GM21447 (cell line): ENCODE results near the gene SLC7A5.

Experiments used
- ATAC-seq: cut with Tn5 transposase; IDR thresholded peaks from one replicate; pipeline ENCODE4 v1.9.1; 2021; ENCODE audit not compliant: unreplicated experiment

Gene SLC7A5

GRCh38 chr16:87846705-87847466, 22.4 kb downstream of the SLC7A5 start:
- no peak for ATAC-seq

GRCh38 chr16:87845807-87846619, 23.3 kb downstream of the SLC7A5 start:
- no peak for ATAC-seq

DNA sequence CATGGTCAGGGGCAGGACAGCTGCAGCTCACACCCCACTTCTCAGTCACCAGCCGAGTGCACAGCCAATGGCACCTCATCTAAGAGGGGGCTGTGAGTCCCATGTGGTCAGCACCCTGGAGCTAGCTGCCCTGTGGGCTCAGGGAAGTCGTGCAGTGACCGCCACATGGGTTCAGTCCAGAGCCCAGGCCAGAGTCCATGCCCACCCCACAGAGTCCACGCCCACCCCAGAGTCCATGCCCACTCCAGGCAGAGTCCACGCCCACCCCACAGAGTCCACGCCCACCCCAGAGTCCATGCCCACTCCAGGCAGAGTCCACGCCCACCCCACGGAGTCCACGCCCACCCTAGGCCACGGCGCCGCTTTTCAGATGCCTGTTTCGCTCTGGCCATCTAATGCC, 24.1 kb downstream of the SLC7A5 start:
- no peak for ATAC-seq

- no peak for ATAC-seq
Observed at GRCh38 chr16:87844809-87845208, 24.5 kb downstream of the SLC7A5 start.

- no peak for ATAC-seq
Observed at GRCh38 chr16:87844120-87844733, 25.1 kb downstream of the SLC7A5 start.

DNA sequence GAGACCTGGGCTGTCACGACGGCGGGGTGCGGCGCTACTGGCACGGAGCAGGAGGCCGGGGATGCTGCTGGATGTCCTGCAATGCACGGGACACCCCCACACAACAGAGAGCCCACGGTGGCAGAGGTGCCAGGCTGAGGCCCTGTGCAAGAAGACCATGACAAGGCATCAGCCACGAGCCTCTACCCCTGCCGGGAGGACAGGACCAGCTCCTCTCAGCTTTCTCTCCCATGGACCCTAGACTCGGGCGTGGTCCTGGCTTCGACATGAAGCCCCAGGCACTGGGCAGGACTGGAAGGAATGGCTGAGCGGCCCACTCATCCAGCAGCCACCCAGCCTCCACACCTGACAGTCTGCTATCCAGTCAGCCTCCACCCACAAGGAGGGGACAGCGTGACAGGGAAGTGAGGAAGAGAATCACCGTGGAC, 25.6 kb downstream of the SLC7A5 start:
- no peak for ATAC-seq

DNA sequence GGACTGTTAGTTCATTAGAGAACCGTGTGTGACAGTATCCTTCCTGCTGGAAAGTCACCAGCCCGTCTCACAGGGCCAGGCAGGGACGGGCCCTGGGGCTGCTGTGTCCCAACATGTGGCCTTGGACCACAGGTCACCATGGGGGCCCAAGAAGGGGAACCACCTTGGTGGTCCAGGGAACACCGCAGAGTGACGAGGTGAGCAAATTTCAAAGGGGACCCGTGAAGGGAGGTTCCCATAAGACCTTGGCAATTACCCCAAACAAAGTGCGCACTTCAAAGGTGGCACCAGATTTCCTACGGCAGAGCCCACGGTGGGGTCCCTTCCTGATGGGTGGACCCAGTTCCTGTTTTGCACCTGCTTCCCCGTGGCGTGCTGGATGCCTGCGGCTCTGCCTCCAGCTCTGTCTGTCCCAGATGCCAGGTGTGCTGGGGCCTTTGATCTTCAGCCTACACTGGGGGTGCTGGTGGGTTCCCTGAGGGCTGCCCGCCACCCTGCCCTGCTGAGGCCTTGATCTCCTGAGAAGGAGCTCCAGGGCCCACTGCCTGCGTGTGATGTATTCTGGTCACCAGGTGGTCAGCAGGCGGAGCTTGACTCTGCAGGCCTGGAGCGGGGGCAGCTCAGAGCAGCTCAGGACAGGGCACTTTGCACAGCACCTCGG, 27.0 kb downstream of the SLC7A5 start:
- ATAC-seq = no peak

DNA sequence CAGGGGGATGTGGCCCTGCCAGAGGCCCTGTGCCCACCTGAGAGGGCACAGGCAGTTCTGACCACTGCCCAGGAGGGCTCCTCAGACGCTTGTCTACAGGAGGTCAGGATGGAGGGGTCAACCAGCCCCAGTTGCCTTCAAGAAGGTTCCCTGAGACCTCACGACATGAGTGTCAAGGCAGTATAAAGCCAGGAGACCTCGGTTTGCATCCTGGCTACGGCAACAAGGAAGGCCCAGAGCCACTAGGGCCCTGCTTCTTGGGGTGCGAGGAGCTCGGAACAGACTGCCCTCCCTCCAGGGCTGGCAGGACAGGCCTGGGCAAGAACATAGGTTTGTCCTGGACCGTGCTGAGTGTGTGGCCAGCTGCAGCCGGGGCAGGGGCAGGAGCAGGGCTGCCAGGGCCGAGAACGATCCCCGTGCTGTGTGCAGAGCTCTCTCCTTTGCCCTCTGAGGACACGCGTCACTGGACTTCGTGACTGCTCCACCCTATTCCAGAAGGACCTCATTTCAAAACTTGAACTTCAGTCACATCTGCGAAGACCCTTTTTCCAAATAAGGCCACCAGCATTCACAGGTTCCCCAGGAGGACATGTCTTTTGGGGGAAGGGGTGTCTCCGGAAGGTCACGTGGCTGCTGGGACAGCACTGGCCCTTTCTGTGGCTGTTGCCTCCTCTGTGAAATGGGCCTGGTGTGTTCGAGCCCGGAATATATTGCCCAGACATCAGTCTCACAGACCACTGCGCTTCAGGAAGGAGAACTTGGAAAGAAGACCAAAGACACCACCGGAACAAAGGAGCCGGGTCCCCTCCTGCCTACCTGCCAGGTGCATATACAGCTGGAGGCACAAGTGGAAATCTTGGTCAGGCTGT, 27.7 kb downstream of the SLC7A5 start:
- no peak for ATAC-seq

DNA sequence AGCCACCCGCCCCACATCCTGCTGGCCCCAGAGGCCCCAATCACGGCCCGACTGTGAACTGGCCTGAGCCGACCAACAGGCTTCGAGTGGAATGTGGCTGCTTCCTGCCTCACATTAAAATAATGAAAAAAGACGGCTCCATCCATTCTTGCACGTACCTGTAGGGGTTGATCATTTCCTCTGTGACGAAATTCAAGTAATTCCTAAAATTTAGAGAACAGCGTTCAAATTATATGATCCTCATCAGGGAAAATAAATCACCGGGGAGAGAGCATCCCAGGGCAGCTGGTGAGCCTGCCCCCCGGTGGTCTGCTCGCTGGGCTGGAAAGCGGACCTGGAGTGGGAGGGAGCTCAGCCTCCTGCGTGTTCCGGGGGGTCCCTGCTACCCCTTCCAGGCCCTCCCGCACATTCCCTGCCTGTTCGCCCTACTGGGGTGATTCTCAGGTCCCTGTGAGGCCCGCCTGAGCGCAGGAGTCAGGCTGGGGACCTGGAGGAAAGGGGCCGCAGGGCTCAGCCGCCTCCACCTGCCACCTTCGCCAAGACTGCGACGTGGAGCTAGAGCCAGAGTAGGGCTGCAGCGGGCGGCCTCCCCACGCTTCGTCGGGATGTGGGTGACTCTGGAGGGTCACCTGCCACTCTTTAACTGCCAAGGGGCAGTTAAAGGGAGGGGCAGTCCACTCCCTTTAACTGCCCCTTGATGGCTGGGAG, 28.9 kb downstream of the SLC7A5 start:
- ATAC-seq = no peak

- no peak for ATAC-seq
Observed at GRCh38 chr16:87839542-87840270, 29.6 kb downstream of the SLC7A5 start.

GRCh38 chr16:87838643-87839541, 30.4 kb downstream of the SLC7A5 start:
- no peak for ATAC-seq

DNA sequence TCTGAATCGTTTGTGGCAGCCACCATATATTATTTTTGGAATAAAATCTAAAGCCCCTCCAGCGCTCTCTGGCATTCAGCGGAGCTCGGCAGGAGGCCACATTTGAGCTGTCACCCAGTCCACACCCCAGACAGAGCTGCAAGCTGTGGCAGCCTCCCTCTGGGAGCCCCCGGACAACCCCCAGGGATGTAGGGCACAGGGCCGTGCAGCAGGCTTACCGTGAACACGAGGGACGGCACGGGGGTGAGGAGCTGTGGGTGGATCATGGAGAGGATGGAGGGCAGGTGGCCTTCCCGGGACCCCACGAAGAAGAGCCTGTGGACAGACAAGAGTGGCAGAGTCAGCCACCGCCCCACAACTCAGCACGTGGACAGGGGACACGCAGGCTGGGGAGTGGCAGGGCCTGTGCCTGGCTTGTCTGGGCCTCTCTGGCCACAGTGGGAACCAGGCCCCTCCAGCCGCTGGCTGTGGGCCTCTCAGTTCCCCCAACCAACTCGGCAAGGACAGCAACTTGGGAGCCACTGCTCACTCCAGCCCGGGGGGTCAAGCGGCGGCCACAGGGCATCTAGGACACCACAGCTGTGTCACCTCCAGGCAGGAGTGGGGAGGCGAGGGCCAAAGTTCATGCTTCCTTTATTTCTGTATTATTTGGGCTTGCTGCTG, 31.5 kb downstream of the SLC7A5 start:
- ATAC-seq = no peak

- no peak for ATAC-seq
Observed at GRCh38 chr16:87836844-87837581, 32.3 kb downstream of the SLC7A5 start.

DNA sequence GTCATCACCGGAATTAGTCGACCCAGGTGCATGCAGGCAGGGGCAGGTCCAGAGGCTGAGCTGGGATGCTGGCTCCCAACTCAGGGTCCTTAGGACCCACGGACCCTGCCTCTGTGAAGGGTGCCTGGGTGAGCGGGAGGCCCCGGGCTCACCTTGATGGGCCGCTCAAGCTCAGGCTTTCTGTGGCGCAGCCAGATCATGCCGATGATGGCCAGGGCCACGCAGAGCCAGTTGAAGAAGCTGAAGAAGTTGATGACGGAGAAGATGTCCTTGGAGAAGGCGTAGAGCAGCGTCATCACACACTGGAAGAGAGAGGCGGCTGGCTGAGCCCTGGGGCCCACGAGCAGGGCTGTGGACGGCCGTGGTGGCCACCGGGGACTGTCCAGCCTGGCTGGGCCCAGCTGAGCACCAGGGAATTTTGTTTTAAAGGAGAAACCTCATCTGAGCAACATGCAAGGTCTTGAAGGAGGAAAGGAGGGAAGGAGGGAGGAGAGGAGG, 32.9 kb downstream of the SLC7A5 start:
- no peak for ATAC-seq

- no peak for ATAC-seq
Observed at GRCh38 chr16:87835882-87836331, 33.4 kb downstream of the SLC7A5 start.

GRCh38 chr16:87834668-87835473, 34.4 kb downstream of the SLC7A5 start:
- no peak for ATAC-seq
